Left lung (tissue), 10 donors: ENCODE data around the gene TMEM51. TPM values are rescaled to one million over a fixed set of nuclear protein-coding genes. Genes with fewer than 3 reads are reported as not detected.

ENCODE experiments used
- ATAC-seq: fragments of 200-7000 bp; cut with Tn5 transposase; one replicate; pipeline ENCODE4 v1.9.1; 2020; ENCODE audit warnings: moderate library complexity
- DNase-seq, 4 donors: peaks; one replicate each; pipeline ENCODE4 v3.0.0-alpha.2; 2013 to 2020
- H3K27ac ChIP-seq, 2 donors: fragments of 200-600 bp; sonication (generic) in 1 of 2; one replicate each; pipeline versions ENCODE4 v1.5.0 to v1.8.0; 2020 to 2021
- H3K27me3 ChIP-seq, 2 donors: fragments of 200-600 bp; sonication (generic) in 1 of 2; one replicate each; pipeline versions ENCODE4 v1.5.0 to v1.8.0; 2020 to 2021
- H3K36me3 ChIP-seq, 2 donors: fragments of 200-600 bp; sonication (generic) in 1 of 2; one replicate each; pipeline versions ENCODE4 v1.5.0 to v1.8.0; 2020 to 2021
- H3K4me1 ChIP-seq, 2 donors: fragments of 200-600 bp; one replicate each; pipeline ENCODE4 v1.8.0; 2021
- H3K4me3 ChIP-seq, 2 donors: fragments of 200-600 bp; sonication (generic) in 1 of 2; one replicate each; pipeline versions ENCODE4 v1.5.0 to v1.8.0; 2020 to 2021; ENCODE audit warnings: mild to moderate bottlenecking in 1 of 2
- H3K9me3 ChIP-seq, 2 donors: fragments of 200-600 bp; sonication (generic) in 1 of 2; one replicate each; pipeline versions ENCODE4 v1.5.0 to v1.8.0; 2020 to 2021
- CTCF ChIP-seq, 2 donors: fragments of 200-600 bp; sonication (generic) in 1 of 2; IDR thresholded peaks; one replicate each; pipeline versions ENCODE4 v1.5.0 to v1.8.0; 2021; ENCODE audit warnings: antibody characterized with exemption in 2 of 2
- intact Hi-C, 2 donors: fragments of 100-400 bp; cut with DNase I; formaldehyde crosslinking; loops; one replicate each; pipeline versions ENCODE4 v1.11.2 to v1.14.2; 2022
- polyA plus RNA-seq, 6 donors: library from polyadenylated mRNA; unstranded; fragments of 120-200 nt; gene quantifications; one replicate each; pipeline ENCODE4 v1.2.1, GENCODE V29; 2013; ENCODE audit not compliant: insufficient read length in 6 of 6
- total RNA-seq, 2 donors: library from RNA; stranded (reverse); fragmentation: NEBNext Ultra II Directional; extraction: Animal tissue kit (Norgen Biotek cat#: 25700); gene quantifications; one replicate each; pipeline ENCODE4 v1.2.1, GENCODE V29; 2021
- donor health status: DM: no; HTN: yes; CAD: no.
- donor health status: DM: no; HTN: no; CAD: no.

The TMEM51 gene
- total and polyA plus RNA-seq, 8 donors = 10.6 to 17.9 (median 15.7) TPM

- Histone ChIP-seq H3K27me3 (no peaks in the 10 kb centered on the region), H3K4me1 (no peaks in the 10 kb centered on the region), H3K9me3 (no peaks in the 10 kb centered on the region), H3K36me3 (peaks cover 0 to under 1% of the 10 kb centered on the region in 2 donors), H3K4me3 (no peak overlapping the region), H3K27ac (no peak overlapping the region)
- DNase-seq (no peak), ATAC-seq (no peak)
- no peak for TF ChIP-seq CTCF (IDR thresholded peaks at IDR 0.05)
- intact Hi-C loops = loop anchor here in 1 of 2 donors (10.0 kb wide), 1 partner anchor 184 kb away; no protein-coding TSS in a partner anchor
Observed at GRCh38 chr1:15120251-15120945, 33.1 kb upstream of the TMEM51 start.

- no peak overlapping the region for H3K4me3 ChIP-seq
- H3K36me3 ChIP-seq = no peaks in the 10 kb centered on the region
- no peak for DNase-seq
- ATAC-seq = no peak
- intact Hi-C loops = loop anchor here in 1 of 2 donors (10.0 kb wide), 1 partner anchor 182 kb away; no protein-coding TSS in a partner anchor
- no peaks in the 10 kb centered on the region for H3K27me3 ChIP-seq
- H3K9me3 ChIP-seq = no peaks in the 10 kb centered on the region
- no peak for TF ChIP-seq CTCF (IDR thresholded peaks at IDR 0.05)
- H3K27ac ChIP-seq = no peak overlapping the region
- no peaks in the 10 kb centered on the region for H3K4me1 ChIP-seq
Observed at GRCh38 chr1:15122331-15122730, 31.2 kb upstream of the TMEM51 start.

- no peaks in the 10 kb centered on the region for H3K4me1 ChIP-seq
- no peaks in the 10 kb centered on the region for H3K9me3 ChIP-seq
- H3K27me3 ChIP-seq = no peaks in the 10 kb centered on the region
- ATAC-seq (no peak), DNase-seq (no peak)
- H3K36me3 ChIP-seq = no peaks in the 10 kb centered on the region
- intact Hi-C loops = loop anchor here in 1 of 2 donors (10.0 kb wide), 1 partner anchor 182 kb away; no protein-coding TSS in a partner anchor
- TF ChIP-seq CTCF (IDR thresholded peaks at IDR 0.05) = no peak
- H3K4me3 ChIP-seq = no peak overlapping the region
- H3K27ac ChIP-seq = no peak overlapping the region
Observed at GRCh38 chr1:15123270-15123669, 30.3 kb upstream of the TMEM51 start.

GRCh38 chr1:15123925-15124324 is 29.6 kb upstream of the TMEM51 start:
- intact Hi-C loops = loop anchor here in 1 of 2 donors (10.0 kb wide), 1 partner anchor 181 kb away; no protein-coding TSS in a partner anchor
- H3K4me1 ChIP-seq = no peaks in the 10 kb centered on the region
- no peaks in the 10 kb centered on the region for H3K9me3 ChIP-seq
- peak in 1 of 4 donors; percentile 33 for DNase-seq
- no peak for TF ChIP-seq CTCF (IDR thresholded peaks at IDR 0.05)
- no peaks in the 10 kb centered on the region for H3K27me3 ChIP-seq
- no peak overlapping the region for H3K27ac ChIP-seq
- H3K4me3 ChIP-seq = no peak overlapping the region
- no peaks in the 10 kb centered on the region for H3K36me3 ChIP-seq
- ATAC-seq = no peak

GRCh38 chr1:15124362-15125100 is 29.0 kb upstream of the TMEM51 start:
- DNase-seq = peak in 1 of 4 donors; percentile 41
- no peak for TF ChIP-seq CTCF (IDR thresholded peaks at IDR 0.05)
- intact Hi-C loops = loop anchor here in 1 of 2 donors (5.0 to 10.0 kb wide), 2 partner anchors 148 to 180 kb away; no protein-coding TSS in a partner anchor

More at GRCh38 chr1:15124362-15125100, 29.0 kb upstream of the TMEM51 start:
- no peaks in the 10 kb centered on the region for H3K4me1 ChIP-seq
- no peak overlapping the region for H3K27ac ChIP-seq
- ATAC-seq = no peak
- no peaks in the 10 kb centered on the region for H3K27me3 ChIP-seq
- no peak overlapping the region for H3K4me3 ChIP-seq
- no peaks in the 10 kb centered on the region for H3K36me3 ChIP-seq
- H3K9me3 ChIP-seq = no peaks in the 10 kb centered on the region
